Bronchial epithelial cell (primary cell): Measurements from ENCODE around the gene NPPA. TPM values are rescaled to one million over a fixed set of nuclear protein-coding genes. Genes with fewer than 3 reads are reported as not detected.

Source experiments
- DNase-seq: peaks from one replicate; pipeline ENCODE4 v3.0.0-alpha.2; 2010; ENCODE audit warnings: low read depth
- FAIRE-seq: peaks from 2 replicates; lab custom pipeline; 2011; peaks lifted over from hg19 to GRCh38; lab: Jason Lieb, UNC
- H3K27me3 ChIP-seq: 2 replicates; pipeline ENCODE4 v1.5.1; 2011; ENCODE audit warnings: low read length; ENCODE audit not compliant: control insufficient read depth, insufficient read depth
- H3K36me3 ChIP-seq: 2 replicates; pipeline ENCODE4 v1.5.1; 2011; ENCODE audit warnings: low read length; ENCODE audit not compliant: control insufficient read depth, insufficient read depth
- H3K4me3 ChIP-seq: 2 replicates; pipeline ENCODE4 v1.5.1; 2011; ENCODE audit warnings: mild to moderate bottlenecking, low read depth, low read length, control low read depth
- total RNA-seq: library from RNA; depleted of rRNA; stranded (reverse); fragments of >200 nt; gene quantifications from 2 replicates; pipeline ENCODE4 v1.2.1, GENCODE V29; 2014
- TF ChIP-seq, protein P1 (sequence below): IDR thresholded peaks from 2 replicates; pipeline ENCODE4 v1.5.1; 2011; ENCODE audit warnings: mild to moderate bottlenecking, moderate library complexity, low read length, control low read depth, inconsistent platforms; ENCODE audit not compliant: insufficient read depth, severe bottlenecking

Gene NPPA
- total RNA-seq, 1 donor from 2014 or later = not detected

DNA sequence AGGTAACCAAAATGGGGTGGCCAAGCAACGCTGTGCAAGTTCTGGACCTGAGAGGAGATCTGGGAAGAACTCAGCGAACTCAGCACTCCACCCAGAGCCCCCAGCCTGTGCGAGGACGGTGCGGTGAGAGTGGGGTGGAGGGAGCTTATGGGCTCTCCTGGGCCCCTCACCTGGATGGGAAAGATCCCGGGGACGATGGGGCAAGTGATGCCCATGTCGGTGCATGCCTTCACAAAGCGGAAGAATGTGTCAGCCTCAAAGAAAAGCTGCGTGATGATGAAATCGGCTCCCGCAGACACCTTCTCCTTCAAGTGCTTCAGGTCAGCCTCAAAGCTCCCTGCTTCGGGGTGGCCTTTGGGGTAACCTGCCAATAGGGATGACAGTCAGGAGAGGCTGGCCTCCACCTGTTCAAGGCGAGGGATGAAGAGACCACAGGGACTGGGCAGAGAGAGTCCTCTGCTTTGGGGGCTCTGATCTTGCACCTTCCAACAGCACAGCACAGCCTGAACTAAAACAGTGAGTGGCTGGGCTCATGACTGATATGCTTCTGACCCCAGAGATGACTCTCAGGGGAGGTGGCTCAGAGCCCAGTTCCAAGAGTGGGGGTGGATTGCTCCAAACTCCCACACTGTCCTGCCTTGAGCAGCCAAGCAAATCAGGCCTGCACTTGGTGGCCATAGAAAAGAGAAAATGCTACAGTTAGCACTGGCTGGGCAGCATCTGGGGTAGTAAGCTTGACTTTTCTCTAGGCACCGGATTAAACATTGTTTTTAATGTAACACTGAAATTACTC lies 51.4 kb downstream of the NPPA start:
- Histone ChIP-seq H3K27me3 (no peaks in the 10 kb centered on the region), H3K36me3 (peaks cover 27% of the 10 kb centered on the region), H3K4me3 (no peak overlapping the region)
- no peak for DNase-seq
- FAIRE-seq = no peak
- TF ChIP-seq, protein P1, sequence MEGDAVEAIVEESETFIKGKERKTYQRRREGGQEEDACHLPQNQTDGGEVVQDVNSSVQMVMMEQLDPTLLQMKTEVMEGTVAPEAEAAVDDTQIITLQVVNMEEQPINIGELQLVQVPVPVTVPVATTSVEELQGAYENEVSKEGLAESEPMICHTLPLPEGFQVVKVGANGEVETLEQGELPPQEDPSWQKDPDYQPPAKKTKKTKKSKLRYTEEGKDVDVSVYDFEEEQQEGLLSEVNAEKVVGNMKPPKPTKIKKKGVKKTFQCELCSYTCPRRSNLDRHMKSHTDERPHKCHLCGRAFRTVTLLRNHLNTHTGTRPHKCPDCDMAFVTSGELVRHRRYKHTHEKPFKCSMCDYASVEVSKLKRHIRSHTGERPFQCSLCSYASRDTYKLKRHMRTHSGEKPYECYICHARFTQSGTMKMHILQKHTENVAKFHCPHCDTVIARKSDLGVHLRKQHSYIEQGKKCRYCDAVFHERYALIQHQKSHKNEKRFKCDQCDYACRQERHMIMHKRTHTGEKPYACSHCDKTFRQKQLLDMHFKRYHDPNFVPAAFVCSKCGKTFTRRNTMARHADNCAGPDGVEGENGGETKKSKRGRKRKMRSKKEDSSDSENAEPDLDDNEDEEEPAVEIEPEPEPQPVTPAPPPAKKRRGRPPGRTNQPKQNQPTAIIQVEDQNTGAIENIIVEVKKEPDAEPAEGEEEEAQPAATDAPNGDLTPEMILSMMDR = no peak

Other genes starting within 250 kb of the NPPA start
- 49.5 and 75.7 TPM in 2 replicates for gene FBXO2, start 193.4 kb downstream of the NPPA start, total RNA-seq
- 9.0 and 14.7 TPM in 2 replicates for gene FBXO44, start 192.9 kb downstream of the NPPA start, total RNA-seq
- 13.2 and 14.2 TPM in 2 replicates for gene FBXO6, start 183.6 kb downstream of the NPPA start, total RNA-seq
- 41.6 and 44.5 TPM in 2 replicates for gene MAD2L2, start 166.6 kb downstream of the NPPA start, total RNA-seq
- not detected in 2 replicates for gene DRAXIN, start 156.1 kb downstream of the NPPA start, total RNA-seq
- 48.4 and 55.3 TPM in 2 replicates for gene AGTRAP, start 111.6 kb downstream of the NPPA start, total RNA-seq
- gene C1orf167, start 85.6 kb downstream of the NPPA start, total RNA-seq = not detected in 2 replicates
- gene MTHFR, start 41.8 kb downstream of the NPPA start, total RNA-seq = 16.3 and 21.6 TPM in 2 replicates
- gene CLCN6, start 41.6 kb downstream of the NPPA start, total RNA-seq = 4.5 and 6.6 TPM in 2 replicates
- gene NPPB, start 11.2 kb upstream of the NPPA start, total RNA-seq = not detected in 2 replicates
- gene KIAA2013, start 78.6 kb upstream of the NPPA start, total RNA-seq = 32.9 and 45.6 TPM in 2 replicates
- 54.8 and 65.3 TPM in 2 replicates for gene PLOD1, start 86.9 kb upstream of the NPPA start, total RNA-seq
- gene MFN2, start 132.7 kb upstream of the NPPA start, total RNA-seq = 75.3 and 83.0 TPM in 2 replicates
- gene MIIP, start 171.7 kb upstream of the NPPA start, total RNA-seq = 20.7 and 33.2 TPM in 2 replicates
- not detected in 2 replicates for gene TNFRSF8, start 215.5 kb upstream of the NPPA start, total RNA-seq